Osteoblast (primary cell): ENCODE results near the gene TTL. TPM values are rescaled to one million over a fixed set of nuclear protein-coding genes. Genes with fewer than 3 reads are reported as not detected.

ENCODE experiments used
- DNase-seq: peaks from one replicate; pipeline ENCODE4 v3.0.0; 2011; ENCODE audit warnings: low spot score, mixed read lengths; ENCODE audit not compliant: insufficient read length; ENCODE audit errors: missing footprints
- H2AFZ ChIP-seq: 2 replicates; pipeline ENCODE4 v1.6.0; 2011; ENCODE audit warnings: mild to moderate bottlenecking, low read length
- H3K27ac ChIP-seq: 2 replicates; pipeline ENCODE4 v1.5.1; 2011; ENCODE audit warnings: mild to moderate bottlenecking, low read depth, low read length, moderate library complexity
- H3K27me3 ChIP-seq: 2 replicates; pipeline ENCODE4 v1.6.0; 2012; ENCODE audit warnings: mild to moderate bottlenecking, control low read depth, inconsistent platforms, low read length, moderate library complexity; ENCODE audit not compliant: insufficient read depth
- H3K36me3 ChIP-seq: 2 replicates; pipeline ENCODE4 v1.5.1; 2011; ENCODE audit warnings: mild to moderate bottlenecking, low read length, control low read depth, moderate library complexity; ENCODE audit not compliant: insufficient read depth
- H3K4me1 ChIP-seq: 2 replicates; pipeline ENCODE4 v1.5.1; 2011; ENCODE audit warnings: mild to moderate bottlenecking, low read length, control low read depth, moderate library complexity; ENCODE audit not compliant: insufficient read depth
- H3K4me2 ChIP-seq: 2 replicates; pipeline ENCODE4 v1.6.0; 2011; ENCODE audit warnings: mild to moderate bottlenecking, low read length; ENCODE audit not compliant: insufficient read depth
- H3K4me3 ChIP-seq: fragments of 200-600 bp; sonication (generic); 3 replicates; pipeline ENCODE4 v1.5.1; 2012; ENCODE audit warnings: mild to moderate bottlenecking, low read length, inconsistent platforms; ENCODE audit not compliant: insufficient read depth
- H3K79me2 ChIP-seq: 2 replicates; pipeline ENCODE4 v1.6.0; 2012; ENCODE audit warnings: mild to moderate bottlenecking, low read length, control low read depth, inconsistent platforms; ENCODE audit not compliant: insufficient read depth
- H3K9me3 ChIP-seq: 2 replicates; pipeline ENCODE4 v1.5.1; 2011; ENCODE audit warnings: low read depth, low read length, control low read depth
- H4K20me1 ChIP-seq: 2 replicates; pipeline ENCODE4 v1.6.0; 2012; ENCODE audit warnings: mild to moderate bottlenecking, low read length, control low read depth; ENCODE audit not compliant: insufficient read depth
- total RNA-seq: library from RNA; depleted of rRNA; stranded (reverse); fragments of >200 nt; gene quantifications from 2 replicates; pipeline ENCODE4 v1.2.3, GENCODE V29; 2012
- TF ChIP-seq, protein P1 (sequence below): IDR thresholded peaks from 2 replicates; pipeline ENCODE4 v1.5.1; 2011; ENCODE audit warnings: mild to moderate bottlenecking, low read depth, low read length, moderate library complexity; ENCODE audit errors: extremely low read depth

TTL gene
- total RNA-seq, 1 donor = 59.0 TPM

GRCh38 chr2:112474844-112475486 lies 7.0 kb upstream of the TTL start:
- no peaks in the 10 kb centered on the region for H3K79me2 ChIP-seq
- no peaks in the 10 kb centered on the region for H3K27me3 ChIP-seq
- H3K4me1 ChIP-seq = peaks cover 3% of the 10 kb centered on the region
- peak overlapping the region; percentile 21 for H2AFZ ChIP-seq
- H3K9me3 ChIP-seq = no peaks in the 10 kb centered on the region
- H3K4me3 ChIP-seq = no peak overlapping the region
- TF ChIP-seq, protein P1, sequence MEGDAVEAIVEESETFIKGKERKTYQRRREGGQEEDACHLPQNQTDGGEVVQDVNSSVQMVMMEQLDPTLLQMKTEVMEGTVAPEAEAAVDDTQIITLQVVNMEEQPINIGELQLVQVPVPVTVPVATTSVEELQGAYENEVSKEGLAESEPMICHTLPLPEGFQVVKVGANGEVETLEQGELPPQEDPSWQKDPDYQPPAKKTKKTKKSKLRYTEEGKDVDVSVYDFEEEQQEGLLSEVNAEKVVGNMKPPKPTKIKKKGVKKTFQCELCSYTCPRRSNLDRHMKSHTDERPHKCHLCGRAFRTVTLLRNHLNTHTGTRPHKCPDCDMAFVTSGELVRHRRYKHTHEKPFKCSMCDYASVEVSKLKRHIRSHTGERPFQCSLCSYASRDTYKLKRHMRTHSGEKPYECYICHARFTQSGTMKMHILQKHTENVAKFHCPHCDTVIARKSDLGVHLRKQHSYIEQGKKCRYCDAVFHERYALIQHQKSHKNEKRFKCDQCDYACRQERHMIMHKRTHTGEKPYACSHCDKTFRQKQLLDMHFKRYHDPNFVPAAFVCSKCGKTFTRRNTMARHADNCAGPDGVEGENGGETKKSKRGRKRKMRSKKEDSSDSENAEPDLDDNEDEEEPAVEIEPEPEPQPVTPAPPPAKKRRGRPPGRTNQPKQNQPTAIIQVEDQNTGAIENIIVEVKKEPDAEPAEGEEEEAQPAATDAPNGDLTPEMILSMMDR = no peak
- H3K4me2 ChIP-seq = no peak overlapping the region
- H3K27ac ChIP-seq = no peak overlapping the region
- H3K36me3 ChIP-seq = no peaks in the 10 kb centered on the region
- peak; percentile 92 for DNase-seq
- H4K20me1 ChIP-seq = no peaks in the 10 kb centered on the region

GRCh38 chr2:112476434-112476833 lies 5.5 kb upstream of the TTL start:
- Histone ChIP-seq H3K27ac (no peak overlapping the region), H3K9me3 (no peaks in the 10 kb centered on the region), H3K4me3 (no peak overlapping the region), H3K4me2 (no peak overlapping the region), H4K20me1 (no peaks in the 10 kb centered on the region), H3K4me1 (peaks cover 8% of the 10 kb centered on the region), H3K79me2 (no peaks in the 10 kb centered on the region), H2AFZ (no peak overlapping the region), H3K27me3 (no peaks in the 10 kb centered on the region), H3K36me3 (no peaks in the 10 kb centered on the region)
- peak; percentile 54 for DNase-seq
- TF ChIP-seq, protein P1 = no peak

GRCh38 chr2:112480530-112481049 lies 1.4 kb upstream of the TTL start:
- DNase-seq = no peak
- H4K20me1 ChIP-seq = peaks cover 3% of the 10 kb centered on the region
- H3K27me3 ChIP-seq = no peaks in the 10 kb centered on the region
- H3K79me2 ChIP-seq = peaks cover 28% of the 10 kb centered on the region
- peaks cover 11% of the 10 kb centered on the region for H3K4me1 ChIP-seq
- no peaks in the 10 kb centered on the region for H3K9me3 ChIP-seq
- peak overlapping the region; percentile 78 for H2AFZ ChIP-seq
- TF ChIP-seq, protein P1 = no peak
- H3K27ac ChIP-seq = no peak overlapping the region
- peak overlapping the region; percentile 81 for H3K4me2 ChIP-seq
- peak overlapping the region; percentile 82 for H3K4me3 ChIP-seq
- H3K36me3 ChIP-seq = peaks cover under 1% of the 10 kb centered on the region

DNA sequence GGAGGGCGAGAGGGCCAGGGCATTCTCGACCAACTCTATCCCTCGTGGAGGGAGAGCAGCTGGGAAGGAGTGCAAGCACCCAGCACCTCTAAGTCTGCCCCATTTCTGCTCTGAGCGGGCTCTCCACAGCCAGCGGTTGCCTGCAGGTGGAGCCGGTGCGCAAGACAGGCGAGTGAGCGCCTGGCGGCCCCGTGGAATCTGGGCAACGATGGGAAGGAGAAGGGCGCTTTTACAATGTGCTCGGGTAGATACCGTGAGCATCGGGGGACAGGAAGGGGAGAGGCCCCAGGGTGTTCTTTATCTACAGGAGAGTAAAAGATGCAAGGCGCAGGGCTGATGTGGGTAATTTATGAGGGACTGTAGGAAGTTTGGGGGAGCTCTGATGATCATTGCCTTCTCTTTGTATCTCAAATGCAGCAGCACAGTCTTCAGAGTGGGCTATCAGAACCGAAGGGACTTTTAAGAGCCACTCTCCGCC lies 867 bp upstream of the TTL start:
- peak; percentile 99 for DNase-seq
- H3K4me3 ChIP-seq = peak overlapping the region; percentile 82
- H3K4me1 ChIP-seq = peaks cover 9% of the 10 kb centered on the region
- peak overlapping the region; percentile 81 for H3K4me2 ChIP-seq
- no peaks in the 10 kb centered on the region for H3K9me3 ChIP-seq
- peaks cover 33% of the 10 kb centered on the region for H3K79me2 ChIP-seq
- peak overlapping the region; percentile 78 for H2AFZ ChIP-seq
- H3K27me3 ChIP-seq = no peaks in the 10 kb centered on the region
- H3K27ac ChIP-seq = peak overlapping the region; percentile 4
- peaks cover 6% of the 10 kb centered on the region for H4K20me1 ChIP-seq
- TF ChIP-seq, protein P1 = peak; percentile 76
- H3K36me3 ChIP-seq = peaks cover 6% of the 10 kb centered on the region
